KMS-11 (cell line): Measurements from ENCODE around the gene NT5C2.

Experiments
- H2AFZ ChIP-seq: fragments of 200-600 bp; sonication (generic); 2 replicates; pipeline ENCODE4 v1.6.1; 2016; ENCODE audit warnings: antibody characterized with exemption, mixed run types, low read depth
- H3K27ac ChIP-seq: fragments of 200-600 bp; sonication (generic); 2 replicates; pipeline ENCODE4 v1.6.1; 2016; ENCODE audit warnings: mild to moderate bottlenecking, mixed run types
- H3K27me3 ChIP-seq: fragments of 200-600 bp; sonication (generic); 2 replicates; pipeline ENCODE4 v1.6.1; 2017; ENCODE audit warnings: mild to moderate bottlenecking, low read depth, mixed run types, moderate library complexity; ENCODE audit not compliant: insufficient read depth
- H3K36me3 ChIP-seq: fragments of 200-600 bp; sonication (generic); 2 replicates; pipeline ENCODE4 v1.6.1; 2017; ENCODE audit warnings: mild to moderate bottlenecking, mixed run types; ENCODE audit not compliant: insufficient read depth
- H3K4me1 ChIP-seq: fragments of 200-600 bp; sonication (generic); 2 replicates; pipeline ENCODE4 v1.6.1; 2016; ENCODE audit warnings: mild to moderate bottlenecking, low read depth, mixed run types; ENCODE audit not compliant: poor library complexity, severe bottlenecking
- H3K4me2 ChIP-seq: fragments of 200-600 bp; sonication (generic); 2 replicates; pipeline ENCODE4 v1.7.0; 2016; ENCODE audit warnings: mild to moderate bottlenecking, mixed run types
- H3K4me3 ChIP-seq: fragments of 200-600 bp; sonication (generic); IDR thresholded peaks from 2 replicates; pipeline ENCODE4 v1.6.1; 2017; ENCODE audit warnings: low read depth, low read length, mixed read lengths; ENCODE audit not compliant: insufficient read depth
- H3K79me2 ChIP-seq: fragments of 200-600 bp; sonication (generic); 2 replicates; pipeline ENCODE4 v1.6.1; 2016; ENCODE audit warnings: low read depth, mixed run types; ENCODE audit not compliant: insufficient read depth
- H3K9ac ChIP-seq: fragments of 200-600 bp; sonication (generic); 2 replicates; pipeline ENCODE4 v1.6.1; 2016; ENCODE audit warnings: mild to moderate bottlenecking, mixed run types
- H4K20me1 ChIP-seq: fragments of 200-600 bp; sonication (generic); 2 replicates; pipeline ENCODE4 v1.6.1; 2016; ENCODE audit warnings: mild to moderate bottlenecking, mixed run types; ENCODE audit not compliant: insufficient read depth
- CTCF ChIP-seq: fragments of 200-600 bp; sonication (generic); conservative IDR thresholded peaks from 2 replicates; pipeline ENCODE4 v1.6.1; 2017; ENCODE audit warnings: low read depth, mild to moderate bottlenecking, antibody characterized with exemption, low read length, moderate library complexity, mixed read lengths

The NT5C2 gene

GRCh38 chr10:103058034-103058433 is 135.0 kb downstream of the NT5C2 start:
- no peak for TF ChIP-seq CTCF

DNA sequence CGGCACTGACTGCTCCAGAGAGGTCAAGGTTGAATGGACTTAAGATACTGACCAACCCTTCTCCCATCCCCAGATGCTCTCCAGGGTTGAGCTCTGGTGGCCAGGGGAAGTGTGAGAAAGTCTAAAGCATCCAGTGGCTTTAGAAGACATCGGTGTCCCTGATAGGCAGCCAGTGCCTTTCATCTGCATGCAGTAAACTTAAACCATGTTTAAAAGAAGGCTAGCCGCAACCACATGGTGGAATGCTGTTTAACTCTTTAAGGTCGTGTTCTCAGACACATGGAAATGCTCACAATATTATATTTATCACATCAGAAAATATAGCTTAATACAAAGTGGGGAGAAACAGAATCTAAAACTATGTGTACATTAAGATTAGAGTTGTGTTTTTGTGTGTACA is 138.0 kb downstream of the NT5C2 start:
- Histone ChIP-seq H2AFZ (no peak overlapping the region), H3K4me1 (peaks cover 16% of the 10 kb centered on the region), H3K4me2 (peak overlapping the region; percentile 59; the same call in 1 of the 2 replicates), H3K4me3 (no peak overlapping the region), H3K27ac (no peak overlapping the region), H3K36me3 (no peaks in the 10 kb centered on the region), H3K27me3 (no peaks in the 10 kb centered on the region), H4K20me1 (no peaks in the 10 kb centered on the region), H3K79me2 (no peaks in the 10 kb centered on the region), H3K9ac (no peak overlapping the region)
- TF ChIP-seq CTCF: no peak

More at GRCh38 chr10:103058034-103058433, 135.0 kb downstream of the NT5C2 start:
- Histone ChIP-seq H3K79me2 (no peaks in the 10 kb centered on the region), H2AFZ (no peak overlapping the region), H3K27ac (no peak overlapping the region), H3K4me1 (peaks cover 16% of the 10 kb centered on the region), H3K4me2 (no peak overlapping the region), H4K20me1 (no peaks in the 10 kb centered on the region), H3K36me3 (no peaks in the 10 kb centered on the region), H3K9ac (no peak overlapping the region), H3K4me3 (no peak overlapping the region), H3K27me3 (no peaks in the 10 kb centered on the region)

DNA sequence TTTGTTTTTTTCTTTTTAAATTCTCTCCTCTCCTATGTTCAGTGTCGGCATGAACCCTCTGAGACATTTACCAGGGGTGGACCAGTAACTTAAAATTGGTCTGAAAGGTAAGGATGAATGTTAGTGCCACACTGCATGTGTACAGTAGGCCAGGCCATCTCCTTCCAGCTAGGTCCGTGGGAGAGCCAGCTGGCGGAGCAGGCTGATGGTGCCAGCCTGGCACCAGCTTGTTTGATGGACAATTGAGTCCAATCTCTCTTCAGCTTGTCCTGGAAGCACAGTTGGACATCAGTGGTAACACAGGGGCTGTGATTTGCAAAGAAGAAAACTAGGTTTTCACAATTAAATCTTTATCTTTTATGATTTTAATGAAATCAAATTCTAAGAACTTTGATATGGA is 138.5 kb downstream of the NT5C2 start:
- H3K4me2 ChIP-seq: peak overlapping the region; percentile 59
- no peak for TF ChIP-seq CTCF
- peak overlapping the region; percentile 47 for H3K27ac ChIP-seq

GRCh38 chr10:103053659-103054581 is 139.2 kb downstream of the NT5C2 start:
- H3K4me2 ChIP-seq: peak overlapping the region; percentile 59
- no peaks in the 10 kb centered on the region for H3K36me3 ChIP-seq

More for the DNA sequence above, 138.5 kb downstream of the NT5C2 start:
- no peaks in the 10 kb centered on the region for H4K20me1 ChIP-seq
- peak overlapping the region; percentile 59 for H2AFZ ChIP-seq
- no peaks in the 10 kb centered on the region for H3K36me3 ChIP-seq
- H3K4me1 ChIP-seq: peaks cover 16% of the 10 kb centered on the region
- H3K9ac ChIP-seq: peak overlapping the region; percentile 33; the same call in 1 of the 2 replicates
- no peaks in the 10 kb centered on the region for H3K79me2 ChIP-seq
- H3K4me3 ChIP-seq: no peak overlapping the region
- H3K27me3 ChIP-seq: no peaks in the 10 kb centered on the region

More at GRCh38 chr10:103053659-103054581, 139.2 kb downstream of the NT5C2 start:
- Histone ChIP-seq H4K20me1 (no peaks in the 10 kb centered on the region), H3K27me3 (no peaks in the 10 kb centered on the region), H3K27ac (peak overlapping the region; percentile 47), H2AFZ (peak overlapping the region; percentile 59), H3K4me1 (peaks cover 16% of the 10 kb centered on the region), H3K79me2 (no peaks in the 10 kb centered on the region), H3K9ac (peak overlapping the region; percentile 33; the same call in 1 of the 2 replicates), H3K4me3 (no peak overlapping the region)
- peak; percentile 51; the same call in 1 of the 2 replicates for TF ChIP-seq CTCF
